ENCODE results near the gene HEYL.

- TF ChIP-seq CTCF (IDR thresholded peaks at IDR 0.05) (no peak), POLR2A (IDR thresholded peaks at IDR 0.05) (no peak)
Observed at GRCh38 chr1:39657402-39657801, 18.0 kb upstream of the HEYL start.

All from heart left ventricle (tissue), 13 donors.